HepG2 (cell line): ENCODE results near the gene ERBB4. TPM values are rescaled to one million over a fixed set of nuclear protein-coding genes. Genes with fewer than 3 reads are reported as not detected.
A peak's percentile ranks its signal among the peaks of the same experiment; 100 is the strongest.

ENCODE experiments used
- ADNP ChIP-seq: sonication (generic); formaldehyde crosslinking; IDR thresholded peaks from 2 replicates; pipeline ENCODE4 v1.4.0; 2020; ENCODE audit warnings: missing genetic modification reagents
- ELK4 ChIP-seq: sonication (generic); formaldehyde crosslinking; IDR thresholded peaks from 2 replicates; pipeline ENCODE4 v1.9.0; 2021; ENCODE audit warnings: missing genetic modification reagents, borderline replicate concordance
- IKZF1 ChIP-seq: fragments of 450-650 bp; IDR thresholded peaks from 2 replicates; pipeline ENCODE4 v1.7.1; 2016
- KLF15 ChIP-seq: sonication (generic); formaldehyde crosslinking; IDR thresholded peaks from 2 replicates; pipeline ENCODE4 v1.8.1; 2023; ENCODE audit warnings: borderline replicate concordance, mild to moderate bottlenecking, inconsistent platforms, missing genetic modification reagents, mixed read lengths
- MYNN ChIP-seq: sonication (generic); formaldehyde crosslinking; IDR thresholded peaks from 2 replicates; pipeline ENCODE4 v1.4.0; 2020; ENCODE audit warnings: mild to moderate bottlenecking, low read depth, missing genetic modification reagents
- NPAS2 ChIP-seq: sonication (generic); formaldehyde crosslinking; IDR thresholded peaks from 2 replicates; pipeline ENCODE4 v1.8.0; 2022; ENCODE audit warnings: mild to moderate bottlenecking, missing genetic modification reagents, borderline replicate concordance
- PITX1 ChIP-seq: sonication (generic); formaldehyde crosslinking; IDR thresholded peaks from 2 replicates; pipeline ENCODE4 v1.5.1; 2020; ENCODE audit warnings: mild to moderate bottlenecking, missing genetic modification reagents
- RBAK ChIP-seq: sonication (generic); formaldehyde crosslinking; IDR thresholded peaks from 2 replicates; pipeline ENCODE4 v1.5.1; 2020; ENCODE audit warnings: mild to moderate bottlenecking, missing genetic modification reagents
- SMAD1 ChIP-seq: sonication (generic); formaldehyde crosslinking; IDR thresholded peaks from 2 replicates; pipeline ENCODE4 v1.4.0; 2020; ENCODE audit warnings: missing genetic modification reagents, low read depth, mild to moderate bottlenecking, borderline replicate concordance
- SUZ12 ChIP-seq: fragments of 150-350 bp; IDR thresholded peaks from 2 replicates; pipeline ENCODE4 v1.6.1; 2014; ENCODE audit warnings: low read depth, low read length
- TGIF2 ChIP-seq: IDR thresholded peaks from 2 replicates; pipeline ENCODE4 v1.6.1; 2016; ENCODE audit warnings: control low read depth, missing compliant biosample characterization
- THAP9 ChIP-seq: sonication (generic); formaldehyde crosslinking; IDR thresholded peaks from 2 replicates; pipeline ENCODE4; 2020; ENCODE audit warnings: missing genetic modification reagents, mild to moderate bottlenecking, borderline replicate concordance
- ZNF232 ChIP-seq: sonication (generic); formaldehyde crosslinking; IDR thresholded peaks from 2 replicates; pipeline ENCODE4 v1.4.0; 2020; ENCODE audit warnings: missing genetic modification reagents, borderline replicate concordance
- ZNF235 ChIP-seq: sonication (generic); formaldehyde crosslinking; IDR thresholded peaks from 2 replicates; pipeline ENCODE4 v1.8.1; 2023; ENCODE audit warnings: mild to moderate bottlenecking, missing genetic modification reagents, borderline replicate concordance
- ZNF317 ChIP-seq: sonication (generic); formaldehyde crosslinking; IDR thresholded peaks from 2 replicates; pipeline ENCODE4 v1.5.0; 2020; ENCODE audit warnings: mild to moderate bottlenecking, missing genetic modification reagents
- ZNF747 ChIP-seq: sonication (generic); formaldehyde crosslinking; IDR thresholded peaks from 2 replicates; pipeline ENCODE4 v1.8.1; 2023; ENCODE audit warnings: missing genetic modification reagents, mild to moderate bottlenecking, borderline replicate concordance
- ZNF777 ChIP-seq: sonication (generic); formaldehyde crosslinking; IDR thresholded peaks from 2 replicates; pipeline ENCODE4 v1.4.0; 2020; ENCODE audit warnings: missing genetic modification reagents
- polyA plus RNA-seq, 8 experiments: library from polyadenylated mRNA; depleted of rRNA in 3 of 8; stranded (reverse) in 7 of 8; unstranded in 1 of 8; fragments of >200 nt; fragmentation: Illumina TruSeq in 4 of 8; extraction: Trizol in 4 of 8; gene quantifications; 2 replicates each; pipeline versions ENCODE4 v1.2.1 to v1.2.3, GENCODE V29; 2011 to 2016; ENCODE audit warnings: low read depth in 4 of 8, missing spikeins in 1 of 8, mixed read lengths in 1 of 8; ENCODE audit not compliant: insufficient read depth in 1 of 8
- total RNA-seq, 5 experiments: library from RNA; depleted of rRNA; stranded (reverse); fragments of >200 nt; fragmentation: Illumina TruSeq; extraction: Trizol; gene quantifications; 2 replicates each; pipeline ENCODE4 v1.2.3, GENCODE V29; 2016; ENCODE audit warnings: low read depth in 1 of 5
- TF ChIP-seq, protein P1 (sequence below): sonication (generic); formaldehyde crosslinking; IDR thresholded peaks from 2 replicates; pipeline ENCODE4 v1.4.0; 2020; ENCODE audit warnings: missing genetic modification reagents
- TF ChIP-seq, protein P2 (sequence below): sonication (generic); formaldehyde crosslinking; IDR thresholded peaks from 2 replicates; pipeline ENCODE4 v1.5.1; 2020; ENCODE audit warnings: missing genetic modification reagents, mild to moderate bottlenecking, borderline replicate concordance
- TF ChIP-seq, protein P3 (sequence below): sonication (generic); formaldehyde crosslinking; IDR thresholded peaks from 2 replicates; pipeline ENCODE4 v1.5.1; 2020; ENCODE audit warnings: mild to moderate bottlenecking, missing genetic modification reagents, moderate library complexity
- TF ChIP-seq, protein P4 (sequence below): IDR thresholded peaks from 2 replicates; pipeline ENCODE4 v1.6.1; 2012; ENCODE audit warnings: inconsistent platforms

ERBB4 gene
- total and polyA plus RNA-seq, 2 of the 13 experiments (the other 11 are each of a cell fraction or from before 2014, with no cell fraction given), result not detected

- TF ChIP-seq, protein P1, sequence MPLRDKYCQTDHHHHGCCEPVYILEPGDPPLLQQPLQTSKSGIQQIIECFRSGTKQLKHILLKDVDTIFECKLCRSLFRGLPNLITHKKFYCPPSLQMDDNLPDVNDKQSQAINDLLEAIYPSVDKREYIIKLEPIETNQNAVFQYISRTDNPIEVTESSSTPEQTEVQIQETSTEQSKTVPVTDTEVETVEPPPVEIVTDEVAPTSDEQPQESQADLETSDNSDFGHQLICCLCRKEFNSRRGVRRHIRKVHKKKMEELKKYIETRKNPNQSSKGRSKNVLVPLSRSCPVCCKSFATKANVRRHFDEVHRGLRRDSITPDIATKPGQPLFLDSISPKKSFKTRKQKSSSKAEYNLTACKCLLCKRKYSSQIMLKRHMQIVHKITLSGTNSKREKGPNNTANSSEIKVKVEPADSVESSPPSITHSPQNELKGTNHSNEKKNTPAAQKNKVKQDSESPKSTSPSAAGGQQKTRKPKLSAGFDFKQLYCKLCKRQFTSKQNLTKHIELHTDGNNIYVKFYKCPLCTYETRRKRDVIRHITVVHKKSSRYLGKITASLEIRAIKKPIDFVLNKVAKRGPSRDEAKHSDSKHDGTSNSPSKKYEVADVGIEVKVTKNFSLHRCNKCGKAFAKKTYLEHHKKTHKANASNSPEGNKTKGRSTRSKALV, result peak; percentile 97
- no peak for TF ChIP-seq ZNF747
- no peak for TF ChIP-seq MYNN
- TF ChIP-seq ZNF777 (CRISPR knock-in tag), result peak; percentile 78
- no peak for TF ChIP-seq NPAS2 (CRISPR knock-in tag)
- no peak for TF ChIP-seq SMAD1 (CRISPR knock-in tag)
- no peak for TF ChIP-seq ZNF235 (CRISPR knock-in tag)
- TF ChIP-seq, protein P2, sequence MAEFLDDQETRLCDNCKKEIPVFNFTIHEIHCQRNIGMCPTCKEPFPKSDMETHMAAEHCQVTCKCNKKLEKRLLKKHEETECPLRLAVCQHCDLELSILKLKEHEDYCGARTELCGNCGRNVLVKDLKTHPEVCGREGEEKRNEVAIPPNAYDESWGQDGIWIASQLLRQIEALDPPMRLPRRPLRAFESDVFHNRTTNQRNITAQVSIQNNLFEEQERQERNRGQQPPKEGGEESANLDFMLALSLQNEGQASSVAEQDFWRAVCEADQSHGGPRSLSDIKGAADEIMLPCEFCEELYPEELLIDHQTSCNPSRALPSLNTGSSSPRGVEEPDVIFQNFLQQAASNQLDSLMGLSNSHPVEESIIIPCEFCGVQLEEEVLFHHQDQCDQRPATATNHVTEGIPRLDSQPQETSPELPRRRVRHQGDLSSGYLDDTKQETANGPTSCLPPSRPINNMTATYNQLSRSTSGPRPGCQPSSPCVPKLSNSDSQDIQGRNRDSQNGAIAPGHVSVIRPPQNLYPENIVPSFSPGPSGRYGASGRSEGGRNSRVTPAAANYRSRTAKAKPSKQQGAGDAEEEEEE, result no peak
- TF ChIP-seq SUZ12, result no peak
- TF ChIP-seq ELK4 (CRISPR knock-in tag), result no peak
- no peak for TF ChIP-seq RBAK (CRISPR knock-in tag)
- TF ChIP-seq, protein P3, sequence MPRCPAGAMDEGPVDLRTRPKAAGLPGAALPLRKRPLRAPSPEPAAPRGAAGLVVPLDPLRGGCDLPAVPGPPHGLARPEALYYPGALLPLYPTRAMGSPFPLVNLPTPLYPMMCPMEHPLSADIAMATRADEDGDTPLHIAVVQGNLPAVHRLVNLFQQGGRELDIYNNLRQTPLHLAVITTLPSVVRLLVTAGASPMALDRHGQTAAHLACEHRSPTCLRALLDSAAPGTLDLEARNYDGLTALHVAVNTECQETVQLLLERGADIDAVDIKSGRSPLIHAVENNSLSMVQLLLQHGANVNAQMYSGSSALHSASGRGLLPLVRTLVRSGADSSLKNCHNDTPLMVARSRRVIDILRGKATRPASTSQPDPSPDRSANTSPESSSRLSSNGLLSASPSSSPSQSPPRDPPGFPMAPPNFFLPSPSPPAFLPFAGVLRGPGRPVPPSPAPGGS (CRISPR knock-in tag), result 0 out of 2 replicates have a peak, but pooled peaks have one; percentile 9
- TF ChIP-seq ADNP (CRISPR knock-in tag), result no peak
- no peak for TF ChIP-seq KLF15 (CRISPR knock-in tag)
- no peak for TF ChIP-seq ZNF317 (CRISPR knock-in tag)
- TF ChIP-seq, protein P4, sequence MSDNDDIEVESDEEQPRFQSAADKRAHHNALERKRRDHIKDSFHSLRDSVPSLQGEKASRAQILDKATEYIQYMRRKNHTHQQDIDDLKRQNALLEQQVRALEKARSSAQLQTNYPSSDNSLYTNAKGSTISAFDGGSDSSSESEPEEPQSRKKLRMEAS, result peak; percentile 26; the same call in 1 of the 2 replicates
- no peak for TF ChIP-seq IKZF1
- no peak for TF ChIP-seq ZNF232
- no peak for TF ChIP-seq TGIF2 (CRISPR knock-in tag)
- TF ChIP-seq THAP9, result 0 out of 2 replicates have a peak, but pooled peaks have one; percentile 13
- no peak for TF ChIP-seq PITX1 (CRISPR knock-in tag)
Observed at GRCh38 chr2:212537726-212538304, 787 bp downstream of the ERBB4 start (continued).
